ENCODE measurements around the gene NEU4. TPM values are rescaled to one million over a fixed set of nuclear protein-coding genes. Genes with fewer than 3 reads are reported as not detected.
A peak's percentile ranks its signal among the peaks of the same experiment; 100 is the strongest.

NEU4 gene
- total RNA-seq, 1 donor from 2014 or later: not detected

DNA sequence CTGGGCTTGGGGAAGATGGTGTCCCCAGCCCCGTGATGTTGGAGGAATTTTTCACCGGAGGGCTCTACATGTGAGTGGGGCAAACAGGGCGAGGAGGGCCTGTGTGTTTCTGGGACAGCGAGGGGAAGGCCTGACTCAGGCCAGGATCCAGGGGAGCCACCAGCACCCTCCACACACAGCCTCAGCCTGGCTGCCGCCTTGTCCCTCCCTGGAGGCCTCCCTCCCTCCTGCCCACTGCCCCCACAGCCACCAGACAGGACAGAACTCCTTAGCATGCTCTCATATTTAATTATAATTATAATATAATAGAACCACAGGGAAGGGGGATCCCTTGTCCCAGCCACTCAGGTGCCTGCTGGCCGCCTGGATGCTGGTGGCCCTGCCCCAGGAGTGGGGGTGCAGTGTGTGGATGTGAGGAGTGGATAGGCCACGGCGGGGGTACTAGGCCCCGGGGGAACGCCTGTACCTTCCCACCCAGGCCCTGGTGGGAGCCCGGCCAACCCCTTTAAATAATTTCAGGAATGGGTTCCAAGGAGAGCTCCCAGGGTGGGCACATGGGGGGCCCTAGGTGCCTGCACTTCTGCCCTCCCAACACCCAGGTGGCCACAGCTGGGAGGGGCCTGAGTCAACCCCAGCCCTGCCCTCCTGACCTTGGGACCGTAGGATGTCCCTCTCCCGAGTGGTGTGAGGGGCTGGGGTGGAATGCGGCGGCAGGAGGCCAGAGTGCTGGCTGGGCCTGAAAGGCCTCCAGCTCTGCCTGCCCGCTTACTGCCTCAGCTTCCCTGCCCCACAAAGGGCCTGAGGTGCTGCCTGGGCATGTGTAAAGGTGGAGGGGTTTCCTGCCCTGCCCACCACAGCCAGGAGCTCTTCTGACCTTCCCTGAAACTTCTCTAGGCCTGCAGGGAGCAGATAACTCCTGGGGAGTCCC lies 40.9 kb downstream of the NEU4 start:
- Histone ChIP-seq H3K36me3 (no peaks in the 10 kb centered on the region), H3K4me3 (no peak overlapping the region), H3K4me1 (peaks cover 19% of the 10 kb centered on the region), H3K27ac (replicated peaks) (no peak overlapping the region), H3K9me3 (replicated peaks) (no peaks in the 10 kb centered on the region), H3K27me3 (ENCODE audit: low read depth) (no peaks in the 10 kb centered on the region)
- DNase-seq: peak; percentile 14
- intact Hi-C loops (cut with micrococcal nuclease): no loop called here
- TF ChIP-seq, protein P1, sequence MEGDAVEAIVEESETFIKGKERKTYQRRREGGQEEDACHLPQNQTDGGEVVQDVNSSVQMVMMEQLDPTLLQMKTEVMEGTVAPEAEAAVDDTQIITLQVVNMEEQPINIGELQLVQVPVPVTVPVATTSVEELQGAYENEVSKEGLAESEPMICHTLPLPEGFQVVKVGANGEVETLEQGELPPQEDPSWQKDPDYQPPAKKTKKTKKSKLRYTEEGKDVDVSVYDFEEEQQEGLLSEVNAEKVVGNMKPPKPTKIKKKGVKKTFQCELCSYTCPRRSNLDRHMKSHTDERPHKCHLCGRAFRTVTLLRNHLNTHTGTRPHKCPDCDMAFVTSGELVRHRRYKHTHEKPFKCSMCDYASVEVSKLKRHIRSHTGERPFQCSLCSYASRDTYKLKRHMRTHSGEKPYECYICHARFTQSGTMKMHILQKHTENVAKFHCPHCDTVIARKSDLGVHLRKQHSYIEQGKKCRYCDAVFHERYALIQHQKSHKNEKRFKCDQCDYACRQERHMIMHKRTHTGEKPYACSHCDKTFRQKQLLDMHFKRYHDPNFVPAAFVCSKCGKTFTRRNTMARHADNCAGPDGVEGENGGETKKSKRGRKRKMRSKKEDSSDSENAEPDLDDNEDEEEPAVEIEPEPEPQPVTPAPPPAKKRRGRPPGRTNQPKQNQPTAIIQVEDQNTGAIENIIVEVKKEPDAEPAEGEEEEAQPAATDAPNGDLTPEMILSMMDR (IDR thresholded peaks at IDR 0.05; ENCODE audit: borderline replicate concordance): no peak

GRCh38 chr2:241850544-241851324 lies 41.7 kb downstream of the NEU4 start:
- H3K36me3 ChIP-seq: no peaks in the 10 kb centered on the region
- no peaks in the 10 kb centered on the region for H3K27me3 ChIP-seq (ENCODE audit: low read depth)
- peaks cover 17% of the 10 kb centered on the region for H3K4me1 ChIP-seq
- TF ChIP-seq, protein P1 (IDR thresholded peaks at IDR 0.05; ENCODE audit: borderline replicate concordance): no peak
- no peak for DNase-seq
- intact Hi-C loops (cut with micrococcal nuclease): no loop called here
- H3K27ac ChIP-seq (replicated peaks): no peak overlapping the region
- H3K9me3 ChIP-seq (replicated peaks): no peaks in the 10 kb centered on the region
- no peak overlapping the region for H3K4me3 ChIP-seq

DNA sequence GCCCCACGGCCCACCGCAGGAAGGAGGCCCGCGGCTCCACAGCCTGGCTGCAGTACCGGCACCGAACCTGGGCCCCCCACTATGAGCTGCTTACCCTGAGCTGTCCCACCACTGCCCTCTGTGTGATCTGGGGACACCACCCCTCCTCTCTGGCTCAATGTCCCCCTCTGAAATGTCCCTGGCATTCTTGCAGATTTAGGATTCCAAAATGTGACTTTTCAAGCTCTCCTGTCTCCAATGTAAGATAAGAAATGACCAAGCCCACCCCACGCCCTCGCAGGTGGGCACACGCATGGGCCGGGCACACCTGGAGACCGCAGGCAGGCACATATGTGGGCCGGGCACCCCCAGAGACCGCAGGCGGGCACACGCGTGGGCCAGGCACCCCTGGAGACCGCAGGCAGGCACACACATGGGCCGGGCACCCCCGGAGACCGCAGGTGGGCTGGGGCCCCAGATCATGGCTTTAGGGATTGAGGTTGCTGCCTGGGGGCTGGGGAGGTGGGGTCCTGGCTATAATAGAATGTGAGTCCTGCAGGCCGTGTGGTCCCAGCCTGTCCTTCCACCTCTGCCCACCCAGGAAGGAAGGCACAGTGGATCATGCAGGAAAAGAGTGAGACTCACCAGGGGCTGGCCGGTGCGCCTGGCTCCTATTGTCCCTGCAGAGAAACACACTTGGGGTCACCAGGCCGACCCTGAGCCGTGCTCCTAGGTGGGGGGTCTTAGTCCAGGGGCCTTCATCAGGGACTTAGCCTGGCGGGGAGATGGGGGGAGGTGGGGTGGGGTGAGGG lies 42.5 kb downstream of the NEU4 start:
- peaks cover 17% of the 10 kb centered on the region for H3K4me1 ChIP-seq
- H3K27ac ChIP-seq (replicated peaks): no peak overlapping the region
- intact Hi-C loops (cut with micrococcal nuclease): no loop called here
- TF ChIP-seq, protein P1 (IDR thresholded peaks at IDR 0.05; ENCODE audit: borderline replicate concordance): no peak
- H3K4me3 ChIP-seq: no peak overlapping the region
- no peaks in the 10 kb centered on the region for H3K36me3 ChIP-seq
- H3K9me3 ChIP-seq (replicated peaks): no peaks in the 10 kb centered on the region
- no peak for DNase-seq
- no peaks in the 10 kb centered on the region for H3K27me3 ChIP-seq (ENCODE audit: low read depth)

DNA sequence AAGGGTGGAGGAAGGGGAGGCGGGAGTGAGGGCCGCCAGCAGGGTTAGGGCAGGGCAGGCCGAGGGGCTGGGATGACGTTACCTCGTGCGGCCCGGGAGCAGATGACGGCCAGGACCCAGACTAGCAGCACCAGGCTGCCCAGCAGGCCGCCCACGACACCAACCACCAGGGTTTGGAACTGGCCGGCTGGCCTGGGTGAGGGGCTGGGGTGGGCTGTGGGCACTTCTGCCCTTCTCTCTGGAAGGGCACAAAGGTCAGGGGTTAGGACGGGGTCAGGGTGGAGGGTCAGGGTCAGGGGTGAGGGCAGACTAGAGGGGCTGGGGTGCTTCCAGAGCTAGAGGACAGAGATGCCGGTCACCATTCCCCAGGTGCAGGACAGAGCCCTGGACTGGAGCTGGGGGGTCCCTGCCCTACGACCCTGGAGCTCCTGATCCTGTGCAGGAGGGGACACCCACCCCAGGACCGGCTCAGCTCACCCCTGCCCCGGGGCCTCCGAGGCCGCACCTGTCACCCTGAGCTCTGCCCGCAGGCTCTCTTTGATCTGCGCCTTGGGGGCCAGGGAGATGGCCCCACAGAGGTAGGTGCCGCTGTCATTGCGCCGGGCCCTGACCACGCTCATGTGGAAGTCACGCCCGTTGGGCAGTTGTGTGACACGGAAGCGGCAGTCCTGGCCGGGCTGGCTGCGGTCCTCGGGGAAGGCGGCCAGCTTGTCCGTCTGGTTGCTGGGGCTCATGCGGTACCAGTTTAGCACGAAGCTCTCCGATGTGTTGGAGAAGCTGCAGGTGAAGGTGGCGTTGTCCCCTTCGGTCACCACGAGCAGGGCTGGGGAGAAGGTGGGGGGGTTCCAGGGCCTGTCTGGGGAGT lies 43.4 kb downstream of the NEU4 start:
- TF ChIP-seq, protein P1 (IDR thresholded peaks at IDR 0.05; ENCODE audit: borderline replicate concordance): no peak
- H3K27ac ChIP-seq (replicated peaks): no peak overlapping the region
- H3K4me3 ChIP-seq: no peak overlapping the region
- no peaks in the 10 kb centered on the region for H3K27me3 ChIP-seq (ENCODE audit: low read depth)
- intact Hi-C loops (cut with micrococcal nuclease): no loop called here
- peak; percentile 13 for DNase-seq
- no peaks in the 10 kb centered on the region for H3K36me3 ChIP-seq
- peaks cover 17% of the 10 kb centered on the region for H3K4me1 ChIP-seq
- H3K9me3 ChIP-seq (replicated peaks): no peaks in the 10 kb centered on the region

Measured in left ventricle myocardium inferior (tissue), 1 donor.